PC-3 (cell line): ENCODE measurements around the gene PAFAH1B2. TPM values are rescaled to one million over a fixed set of nuclear protein-coding genes. Genes with fewer than 3 reads are reported as not detected.

Experiments
- ATAC-seq: fragments of 200-7000 bp; cut with Tn5 transposase; 2 replicates; pipeline ENCODE4 v1.9.1; 2020; ENCODE audit warnings: mild to moderate bottlenecking, moderate library complexity
- BruUV-seq: library from RNA; stranded (reverse); fragments of 400-500 nt; replicated peaks from 2 replicates; lab custom pipeline; 2021; lab: Mats Ljungman, UMichigan
- CTCF ChIA-PET: fragments of 300-600 bp; sonication (Branson Sonifier 250); formaldehyde crosslinking; loops from one replicate; lab custom pipeline; 2022; ENCODE audit warnings: antibody characterized with exemption; lab: Charles Lee
- POLR2A ChIA-PET: fragments of 300-600 bp; sonication (Branson Sonifier 250); formaldehyde crosslinking; loops from one replicate; lab custom pipeline; 2022; ENCODE audit warnings: antibody characterized with exemption; ENCODE audit not compliant: unreplicated experiment; lab: Charles Lee
- DNase-seq: peaks from one replicate; pipeline ENCODE4 v3.0.0-alpha.2; 2015
- H2AFZ ChIP-seq: fragments of 300-600 bp; sonication (generic); 2 replicates; pipeline ENCODE4 v1.6.0; 2016; ENCODE audit warnings: antibody characterized with exemption, low read length
- H3F3A ChIP-seq: fragments of 300-600 bp; sonication (generic); one replicate; pipeline ENCODE4 v1.6.0; 2017; ENCODE audit warnings: antibody characterized with exemption, low read length, control low read depth, mild to moderate bottlenecking; ENCODE audit not compliant: unreplicated experiment
- H3K27ac ChIP-seq: fragments of 300-600 bp; sonication (generic); 2 replicates; pipeline ENCODE4 v1.5.1; 2016; ENCODE audit warnings: mild to moderate bottlenecking, low read length
- H3K27me3 ChIP-seq: fragments of 300-600 bp; sonication (generic); 2 replicates; pipeline ENCODE4 v1.6.1; 2016; ENCODE audit warnings: low read length, mixed read lengths
- H3K36me3 ChIP-seq: fragments of 300-600 bp; sonication (generic); 2 replicates; pipeline ENCODE4 v1.6.1; 2016; ENCODE audit warnings: low read depth, mixed run types, low read length, mixed read lengths
- H3K4me1 ChIP-seq: fragments of 300-600 bp; sonication (generic); 2 replicates; pipeline ENCODE4 v1.5.1; 2016; ENCODE audit warnings: low read length; ENCODE audit not compliant: insufficient read depth
- H3K4me2 ChIP-seq: fragments of 300-600 bp; sonication (generic); 2 replicates; pipeline ENCODE4 v1.6.0; 2016; ENCODE audit warnings: low read length
- H3K4me3 ChIP-seq: fragments of 300-600 bp; sonication (generic); 2 replicates; pipeline ENCODE4 v1.5.1; 2016; ENCODE audit warnings: mild to moderate bottlenecking, low read length, mixed read lengths
- H3K79me2 ChIP-seq: fragments of 300-600 bp; sonication (generic); 2 replicates; pipeline ENCODE4 v1.6.1; 2017; ENCODE audit warnings: low read length, mixed read lengths
- H3K9ac ChIP-seq: fragments of 300-600 bp; sonication (generic); 2 replicates; pipeline ENCODE4 v1.6.0; 2016; ENCODE audit warnings: mild to moderate bottlenecking, low read length
- H3K9me2 ChIP-seq: fragments of 300-600 bp; sonication (generic); replicated peaks from 2 replicates; pipeline ENCODE4 v1.6.1; 2016; ENCODE audit warnings: mixed run types, low read length, mixed read lengths
- H3K9me3 ChIP-seq: fragments of 300-600 bp; sonication (generic); 2 replicates; pipeline ENCODE4 v1.6.1; 2016; ENCODE audit warnings: low read length, mixed read lengths
- H4K20me1 ChIP-seq: fragments of 300-600 bp; sonication (generic); 2 replicates; pipeline ENCODE4 v1.6.1; 2016; ENCODE audit warnings: low read length, mixed read lengths
- CTCF ChIP-seq: fragments of 300-600 bp; sonication (generic); conservative IDR thresholded peaks from 2 replicates; pipeline ENCODE4 v1.5.1; 2017; ENCODE audit warnings: antibody characterized with exemption, low read depth, mild to moderate bottlenecking, low read length
- EZH2 ChIP-seq: fragments of 300-600 bp; sonication (generic); IDR thresholded peaks from one replicate; pipeline ENCODE4 v1.6.1; 2017; ENCODE audit warnings: antibody characterized with exemption, mild to moderate bottlenecking, low read length; ENCODE audit not compliant: unreplicated experiment
- EZH2phosphoT487 ChIP-seq: fragments of 300-600 bp; sonication (generic); IDR thresholded peaks from 2 replicates; pipeline ENCODE4 v1.6.1; 2018; ENCODE audit warnings: mild to moderate bottlenecking, antibody characterized with exemption, low read length, borderline replicate concordance
- intact Hi-C: fragments of 100-400 bp; cut with micrococcal nuclease; formaldehyde crosslinking; loops from 2 replicates; pipeline ENCODE4 v1.9.0; 2023
- total RNA-seq: library from RNA; depleted of rRNA; stranded (reverse); fragments of >200 nt; gene quantifications from 2 replicates; pipeline ENCODE4 v1.2.3, GENCODE V29; 2014

PAFAH1B2 gene
- total RNA-seq, 1 experiment from 2014 or later = 91.6 TPM

GRCh38 chr11:117098269-117099232 lies 45.5 kb upstream of the PAFAH1B2 start, which contains the start of gene SIK3:
Gene SIK3, minus strand, starts transcription at chr11:117098428. Its CDS starts 13 bp downstream, at chr11:117098415.
- no peaks in the 10 kb centered on the region for H3K9me3 ChIP-seq
- H3K4me1 ChIP-seq = peaks cover 41% of the 10 kb centered on the region
- peaks cover 45% of the 10 kb centered on the region for H3K79me2 ChIP-seq
- peak within 1 kb of the TSS; percentile 90 for H3K27ac ChIP-seq
- peak within 1 kb of the TSS; percentile 92 for H2AFZ ChIP-seq
- TF ChIP-seq EZH2phosphoT487 = no peak
- H3K9ac ChIP-seq = peak within 1 kb of the TSS; percentile 92
- H3K27me3 ChIP-seq = no peaks in the 10 kb centered on the region
- peak within 1 kb of the TSS; percentile 95 for H3K4me3 ChIP-seq
- H3K36me3 ChIP-seq = no peaks in the 10 kb centered on the region
- H3F3A ChIP-seq = no peaks in the 10 kb centered on the region
- DNase-seq (peak; percentile 92), ATAC-seq (peak; percentile 80)
- ChIA-PET POLR2A (interaction anchor here (0.6 to 0.7 kb wide), 4 partner anchors 9 to 316 kb away, joined by 3 to 9 read pairs (median 4); no protein-coding TSS in a partner anchor), CTCF (interaction anchor here (0.6 kb wide), 1 partner anchor 219 kb away, joined by 4 read pairs; no protein-coding TSS in a partner anchor)
- no peaks in the 10 kb centered on the region for H3K9me2 ChIP-seq
- intact Hi-C loops = no loop called here
- H3K4me2 ChIP-seq = peak within 1 kb of the TSS; percentile 94
- peaks cover 42% of the 10 kb centered on the region for H4K20me1 ChIP-seq
- TSS peak; percentile 99 for BruUV-seq

DNA sequence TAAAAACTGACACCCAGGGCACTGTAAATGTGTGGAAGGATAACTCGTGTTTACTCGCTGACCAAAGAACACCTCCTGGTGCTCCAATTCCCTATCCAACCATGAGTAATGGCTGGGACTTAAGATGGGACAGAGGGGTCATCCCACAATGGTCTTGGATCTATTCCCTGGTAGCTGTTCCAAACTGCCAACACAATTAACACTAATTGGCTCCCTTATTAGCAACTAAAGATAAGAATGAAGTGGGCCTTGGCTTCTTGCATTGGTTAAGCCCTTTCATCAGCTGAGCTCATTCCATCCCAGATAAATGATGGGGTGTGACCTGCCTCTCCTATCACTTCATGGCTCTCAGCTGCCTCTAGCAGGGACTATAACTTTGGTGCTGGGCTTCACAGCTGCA lies 44.4 kb upstream of the PAFAH1B2 start:
- peak overlapping the region; percentile 90; the same call in 1 of the 2 replicates for H3K27ac ChIP-seq
- H3K79me2 ChIP-seq = peaks cover 34% of the 10 kb centered on the region
- H3K36me3 ChIP-seq = no peaks in the 10 kb centered on the region
- DNase-seq = no peak
- TF ChIP-seq CTCF (no peak), EZH2 (no peak), EZH2phosphoT487 (no peak)
- H4K20me1 ChIP-seq = peaks cover 31% of the 10 kb centered on the region
- CTCF ChIA-PET = no interaction called here
- 0 out of 2 replicates have a peak overlapping the region, but pooled peaks have one; percentile 91 for H3K4me2 ChIP-seq
- ATAC-seq = no peak
- no peak overlapping the region for H2AFZ ChIP-seq
- H3K9me2 ChIP-seq = no peaks in the 10 kb centered on the region
- BruUV-seq = no TSS peak
- H3K4me1 ChIP-seq = peaks cover 38% of the 10 kb centered on the region
- POLR2A ChIA-PET = no interaction called here
- no peak overlapping the region for H3K9ac ChIP-seq
- H3K4me3 ChIP-seq = no peak overlapping the region
- no peaks in the 10 kb centered on the region for H3F3A ChIP-seq
- H3K9me3 ChIP-seq = no peaks in the 10 kb centered on the region
- no peaks in the 10 kb centered on the region for H3K27me3 ChIP-seq
- intact Hi-C loops = no loop called here

GRCh38 chr11:117100556-117100955 lies 43.5 kb upstream of the PAFAH1B2 start:
- Histone ChIP-seq H3K79me2 (peaks cover 25% of the 10 kb centered on the region), H3K4me2 (no peak overlapping the region), H3K9ac (no peak overlapping the region), H4K20me1 (peaks cover 22% of the 10 kb centered on the region), H3K9me2 (no peaks in the 10 kb centered on the region), H3K4me3 (no peak overlapping the region), H3K27ac (no peak overlapping the region), H3K9me3 (no peaks in the 10 kb centered on the region), H3K4me1 (peaks cover 30% of the 10 kb centered on the region), H3K27me3 (no peaks in the 10 kb centered on the region), H3F3A (no peaks in the 10 kb centered on the region), H2AFZ (no peak overlapping the region), H3K36me3 (no peaks in the 10 kb centered on the region)
- TF ChIP-seq EZH2 (no peak), EZH2phosphoT487 (no peak), CTCF (no peak)
- no TSS peak for BruUV-seq
- DNase-seq (no peak), ATAC-seq (no peak)
- ChIA-PET CTCF (no interaction called here), POLR2A (no interaction called here)
- intact Hi-C loops = no loop called here
